Measurements from ENCODE around the gene SLC28A1. TPM values are rescaled to one million over a fixed set of nuclear protein-coding genes. Genes with fewer than 3 reads are reported as not detected.
"Not testable (repeated sequence)": the region's sequence is repeated elsewhere in the genome, so short reads cannot be mapped to it uniquely, and the experiment has no call there.

Gene SLC28A1
- not detected in 2 replicates for total RNA-seq (2014; rRNA removed; shearing (Covaris generic))

GRCh38 chr15:84883916-84884781, at the start of gene SLC28A1:
SLC28A1 (plus strand) TSS chr15:84884662; CDS start chr15:84887761, 3,099 bp downstream.
- no peak for DNase-seq (ENCODE audit: low spot score)
- in situ Hi-C loops (cut with HindIII; ENCODE audit: low sequenced_read_pairs): no loop called here

- no peak for DNase-seq (ENCODE audit: low spot score)
- in situ Hi-C loops (cut with HindIII; ENCODE audit: low sequenced_read_pairs): loop anchor here (10.0 kb wide), 2 partner anchors 60 to 210 kb away; no protein-coding TSS in a partner anchor
Observed at GRCh38 chr15:84834969-84835368, 49.5 kb upstream of the SLC28A1 start.

- in situ Hi-C loops (cut with HindIII; ENCODE audit: low sequenced_read_pairs): loop anchor here (10.0 kb wide), 2 partner anchors 59 to 209 kb away; no protein-coding TSS in a partner anchor
- DNase-seq (ENCODE audit: low spot score): no peak
Observed at GRCh38 chr15:84835661-84836337, 48.7 kb upstream of the SLC28A1 start.

GRCh38 chr15:84836844-84837243, 47.6 kb upstream of the SLC28A1 start:
- in situ Hi-C loops (cut with HindIII; ENCODE audit: low sequenced_read_pairs): loop anchor here (10.0 kb wide), 2 partner anchors 58 to 208 kb away; no protein-coding TSS in a partner anchor
- DNase-seq (ENCODE audit: low spot score): no peak

- in situ Hi-C loops (cut with HindIII; ENCODE audit: low sequenced_read_pairs): loop anchor here (10.0 kb wide), 2 partner anchors 55 to 205 kb away; no protein-coding TSS in a partner anchor
Observed at GRCh38 chr15:84839714-84840113, 44.7 kb upstream of the SLC28A1 start.

GRCh38 chr15:84840255-84840654, 44.2 kb upstream of the SLC28A1 start:
- in situ Hi-C loops (cut with HindIII; ENCODE audit: low sequenced_read_pairs): no loop called here
- no peak for DNase-seq (ENCODE audit: low spot score)

More at GRCh38 chr15:84839714-84840113, 44.7 kb upstream of the SLC28A1 start:
- no peak for DNase-seq (ENCODE audit: low spot score)

GRCh38 chr15:84840741-84841429, 43.6 kb upstream of the SLC28A1 start:
- in situ Hi-C loops (cut with HindIII; ENCODE audit: low sequenced_read_pairs): no loop called here
- no peak for DNase-seq (ENCODE audit: low spot score)

GRCh38 chr15:84842781-84843180, 41.7 kb upstream of the SLC28A1 start:
- in situ Hi-C loops (cut with HindIII; ENCODE audit: low sequenced_read_pairs): no loop called here
- DNase-seq (ENCODE audit: low spot score): no peak

- in situ Hi-C loops (cut with HindIII; ENCODE audit: low sequenced_read_pairs): no loop called here
Observed at GRCh38 chr15:84844964-84845363, 39.5 kb upstream of the SLC28A1 start.

GRCh38 chr15:84845631-84846030, 38.8 kb upstream of the SLC28A1 start:
- DNase-seq (ENCODE audit: low spot score): peak; percentile 7
- in situ Hi-C loops (cut with HindIII; ENCODE audit: low sequenced_read_pairs): not testable (repeated sequence)

More at GRCh38 chr15:84844964-84845363, 39.5 kb upstream of the SLC28A1 start:
- no peak for DNase-seq (ENCODE audit: low spot score)

GRCh38 chr15:84846269-84846668, 38.2 kb upstream of the SLC28A1 start:
- DNase-seq (ENCODE audit: low spot score): no peak
- in situ Hi-C loops (cut with HindIII; ENCODE audit: low sequenced_read_pairs): no loop called here

GRCh38 chr15:84847382-84847781, 37.1 kb upstream of the SLC28A1 start:
- in situ Hi-C loops (cut with HindIII; ENCODE audit: low sequenced_read_pairs): no loop called here
- no peak for DNase-seq (ENCODE audit: low spot score)

GRCh38 chr15:84852212-84852611, 32.2 kb upstream of the SLC28A1 start:
- DNase-seq (ENCODE audit: low spot score): no peak
- in situ Hi-C loops (cut with HindIII; ENCODE audit: low sequenced_read_pairs): no loop called here

GRCh38 chr15:84855136-84855535, 29.3 kb upstream of the SLC28A1 start:
- DNase-seq (ENCODE audit: low spot score): no peak
- in situ Hi-C loops (cut with HindIII; ENCODE audit: low sequenced_read_pairs): no loop called here

GRCh38 chr15:84855765-84856164, 28.7 kb upstream of the SLC28A1 start:
- in situ Hi-C loops (cut with HindIII; ENCODE audit: low sequenced_read_pairs): no loop called here
- no peak for DNase-seq (ENCODE audit: low spot score)

GRCh38 chr15:84856731-84857417, 27.6 kb upstream of the SLC28A1 start:
- in situ Hi-C loops (cut with HindIII; ENCODE audit: low sequenced_read_pairs): no loop called here
- DNase-seq (ENCODE audit: low spot score): no peak

- DNase-seq (ENCODE audit: low spot score): no peak
- in situ Hi-C loops (cut with HindIII; ENCODE audit: low sequenced_read_pairs): no loop called here
Observed at GRCh38 chr15:84857418-84858004, 27.0 kb upstream of the SLC28A1 start.

- DNase-seq (ENCODE audit: low spot score): no peak
- in situ Hi-C loops (cut with HindIII; ENCODE audit: low sequenced_read_pairs): no loop called here
Observed at GRCh38 chr15:84858231-84858630, 26.2 kb upstream of the SLC28A1 start.

- no peak for DNase-seq (ENCODE audit: low spot score)
- in situ Hi-C loops (cut with HindIII; ENCODE audit: low sequenced_read_pairs): no loop called here
Observed at GRCh38 chr15:84859144-84859543, 25.3 kb upstream of the SLC28A1 start.

Data from G401 (cell line).